NCI-H460 (cell line): ENCODE data around the gene MYO7A. TPM values are rescaled to one million over a fixed set of nuclear protein-coding genes. Genes with fewer than 3 reads are reported as not detected.

Experiments used
- DNase-seq: peaks from one replicate; pipeline ENCODE4 v3.0.0-alpha.2; 2016; ENCODE audit warnings: low read depth; ENCODE audit errors: extremely low read depth
- total RNA-seq: library from RNA; depleted of rRNA; stranded (reverse); fragments of >200 nt; shearing (Covaris generic); gene quantifications from 2 replicates; pipeline ENCODE4 v1.2.3, GENCODE V29; 2014

MYO7A gene
- total RNA-seq, 1 experiment from 2014 or later, result 0.10 TPM

GRCh38 chr11:77181799-77182541 is 53.9 kb downstream of the MYO7A start:
- no peak for DNase-seq

- no peak for DNase-seq
Observed at GRCh38 chr11:77182542-77183430, 54.7 kb downstream of the MYO7A start.

- DNase-seq, result no peak
Observed at GRCh38 chr11:77183431-77183984, 55.5 kb downstream of the MYO7A start.

GRCh38 chr11:77184136-77184860 is 56.3 kb downstream of the MYO7A start:
- no peak for DNase-seq

- no peak for DNase-seq
Observed at GRCh38 chr11:77186302-77186701, 58.3 kb downstream of the MYO7A start.

- DNase-seq, result no peak
Observed at GRCh38 chr11:77187111-77187750, 59.2 kb downstream of the MYO7A start.

GRCh38 chr11:77187776-77188632 is 60.0 kb downstream of the MYO7A start:
- DNase-seq, result peak; percentile 59

- DNase-seq, result no peak
Observed at GRCh38 chr11:77188633-77189491, 60.8 kb downstream of the MYO7A start.

GRCh38 chr11:77189588-77190210 is 61.7 kb downstream of the MYO7A start:
- DNase-seq, result no peak

- no peak for DNase-seq
Observed at GRCh38 chr11:77190331-77191075, 62.5 kb downstream of the MYO7A start.

GRCh38 chr11:77191429-77191822 is 63.4 kb downstream of the MYO7A start:
- DNase-seq, result no peak

GRCh38 chr11:77191823-77192495 is 63.9 kb downstream of the MYO7A start:
- peak; percentile 62 for DNase-seq

GRCh38 chr11:77193167-77193566 is 65.1 kb downstream of the MYO7A start:
- DNase-seq, result no peak

GRCh38 chr11:77193911-77194830 is 66.1 kb downstream of the MYO7A start:
- DNase-seq, result no peak

- no peak for DNase-seq
Observed at GRCh38 chr11:77195071-77195755, 67.2 kb downstream of the MYO7A start.
